HepG2 (cell line): ENCODE data around the gene ADGRD1. TPM values are rescaled to one million over a fixed set of nuclear protein-coding genes. Genes with fewer than 3 reads are reported as not detected.

Experiments
- ATAC-seq: fragments of 200-7000 bp; cut with Tn5 transposase; 3 replicates; pipeline ENCODE4 v1.9.1; 2020; ENCODE audit warnings: mild to moderate bottlenecking, moderate library complexity
- BruUV-seq: library from RNA; stranded (reverse); fragments of 400-500 nt; replicated peaks from 2 replicates; lab custom pipeline; 2021; lab: Mats Ljungman, UMichigan
- CTCF ChIA-PET: fragments of 300-600 bp; formaldehyde crosslinking; extraction: SDS; loops from one replicate; lab custom pipeline; 2021; ENCODE audit warnings: low total read pairs, inconsistent platforms, low intra/inter-chr PET ratio; lab: Yijun Ruan, JAX
- POLR2A ChIA-PET: fragments of 350-600 bp; sonication (Branson Sonifier 250); formaldehyde crosslinking; loops from one replicate; lab custom pipeline; 2020; ENCODE audit warnings: antibody characterized with exemption, inconsistent platforms; lab: Yijun Ruan, JAX
- DNase-seq: peaks from one replicate; pipeline ENCODE4 v3.0.0-alpha.2; 2015; ENCODE audit warnings: low spot score
- FAIRE-seq: peaks from 3 replicates; lab custom pipeline; 2011; peaks lifted over from hg19 to GRCh38; lab: Jason Lieb, UNC
- H2AFZ ChIP-seq: one replicate; pipeline ENCODE4 v1.6.1; 2011; ENCODE audit warnings: low read length, inconsistent platforms
- H3K27ac ChIP-seq: fragments of 300-600 bp; 3 replicates; pipeline ENCODE4 v1.8.0; 2011; ENCODE audit warnings: mixed run types, mild to moderate bottlenecking, mixed read lengths, low read length, inconsistent platforms; ENCODE audit not compliant: insufficient read depth; ENCODE audit errors: extremely low read length
- H3K27me3 ChIP-seq, 2 experiments: fragments of 200-600 bp in 1 of 2; 2 replicates in 1 of 2; 3 replicates in 1 of 2; pipeline versions ENCODE4 v1.6.0 to v1.8.0; 2011; ENCODE audit warnings: low read length in 2 of 2, mild to moderate bottlenecking in 2 of 2, moderate library complexity in 2 of 2, inconsistent platforms in 1 of 2; ENCODE audit not compliant: insufficient read depth in 2 of 2, control insufficient read depth in 1 of 2
- H3K36me3 ChIP-seq, 2 experiments: fragments of 200-600 bp in 1 of 2; replicated peaks in 1 of 2; 2 replicates in 1 of 2; 3 replicates in 1 of 2; pipeline versions ENCODE4 v1.5.1 to v1.8.0; 2011; ENCODE audit warnings: low read length in 2 of 2, inconsistent platforms in 1 of 2; ENCODE audit not compliant: insufficient read depth in 2 of 2, control insufficient read depth in 1 of 2
- H3K4me1 ChIP-seq: 2 replicates; pipeline ENCODE4 v1.5.1; 2012; ENCODE audit warnings: low read length, inconsistent platforms; ENCODE audit not compliant: insufficient read depth
- H3K4me2 ChIP-seq: 2 replicates; pipeline ENCODE4 v1.6.0; 2011; ENCODE audit warnings: low read depth, low read length, inconsistent platforms
- H3K4me3 ChIP-seq, 3 experiments: fragments of 200-600 bp in 1 of 3; sonication (generic), shearing (Covaris generic) in 1 of 3; replicated peaks in 1 of 3; 2 replicates each; pipeline ENCODE4 v1.5.1; 2011 to 2016; ENCODE audit warnings: low read length in 3 of 3, inconsistent platforms in 2 of 3, low read depth in 2 of 3, mild to moderate bottlenecking in 2 of 3, control low read depth in 1 of 3, mixed read lengths in 1 of 3; ENCODE audit not compliant: insufficient read depth in 1 of 3
- H3K79me2 ChIP-seq: one replicate; pipeline ENCODE4 v1.6.1; 2011; ENCODE audit warnings: low read length, inconsistent platforms; ENCODE audit not compliant: insufficient read depth
- H3K9ac ChIP-seq: 2 replicates; pipeline ENCODE4 v1.6.0; 2011; ENCODE audit warnings: mild to moderate bottlenecking, low read depth, low read length, inconsistent platforms; ENCODE audit not compliant: insufficient read depth
- H3K9me3 ChIP-seq: 2 replicates; pipeline ENCODE4 v1.5.1; 2012; ENCODE audit warnings: mild to moderate bottlenecking, low read length
- H4K20me1 ChIP-seq: 2 replicates; pipeline ENCODE4 v1.6.0; 2011; ENCODE audit warnings: inconsistent platforms, mild to moderate bottlenecking, low read length, moderate library complexity; ENCODE audit not compliant: insufficient read depth
- AHR ChIP-seq: IDR thresholded peaks from 2 replicates; pipeline ENCODE4 v1.6.1; 2018; ENCODE audit warnings: missing genetic modification reagents, missing compliant biosample characterization
- ELF4 ChIP-seq: sonication (generic); formaldehyde crosslinking; IDR thresholded peaks from 2 replicates; pipeline ENCODE4 v1.5.0; 2020; ENCODE audit warnings: missing genetic modification reagents, mild to moderate bottlenecking, moderate library complexity, borderline replicate concordance
- MED8 ChIP-seq: sonication (generic); formaldehyde crosslinking; IDR thresholded peaks from 2 replicates; pipeline ENCODE4 v1.8.1; 2023; ENCODE audit warnings: mild to moderate bottlenecking, missing genetic modification reagents; ENCODE audit not compliant: insufficient replicate concordance
- NONO ChIP-seq, 2 experiments: fragments of 450-650 bp in 1 of 2; sonication (generic) in 1 of 2; formaldehyde crosslinking in 1 of 2; IDR thresholded peaks in 1 of 2; conservative IDR thresholded peaks in 1 of 2; 2 replicates each; pipeline versions ENCODE4 v1.6.1 to v1.8.0; 2017 to 2022; ENCODE audit warnings: mild to moderate bottlenecking in 1 of 2, missing genetic modification reagents in 1 of 2, moderate library complexity in 1 of 2
- SIX4 ChIP-seq: sonication (generic); formaldehyde crosslinking; IDR thresholded peaks from 2 replicates; pipeline ENCODE4 v1.4.0; 2020; ENCODE audit warnings: missing genetic modification reagents
- ZIK1 ChIP-seq: sonication (generic); formaldehyde crosslinking; IDR thresholded peaks from 2 replicates; pipeline ENCODE4 v1.5.0; 2020; ENCODE audit warnings: mild to moderate bottlenecking, low read depth, missing genetic modification reagents, borderline replicate concordance
- ZNF101 ChIP-seq: sonication (generic); formaldehyde crosslinking; IDR thresholded peaks from 2 replicates; pipeline ENCODE4 v1.4.0; 2020; ENCODE audit warnings: mild to moderate bottlenecking, low read depth, missing genetic modification reagents, borderline replicate concordance
- ZNF782 ChIP-seq: sonication (generic); formaldehyde crosslinking; IDR thresholded peaks from 2 replicates; pipeline ENCODE4 v1.4.0; 2020; ENCODE audit warnings: missing genetic modification reagents, mild to moderate bottlenecking, borderline replicate concordance
- WGBS: methylation state at CpG from one replicate; pipeline ENCODE4 v1.1.6; 2017; ENCODE audit warnings: low lambda C conversion rate; 5-methylcytosine and 5-hydroxymethylcytosine counted together
- in situ Hi-C: cut with HindIII; loops from 2 replicates; pipeline ENCODE4 v1.10.0; 2017; ENCODE audit warnings: low pct_unique_long_range_greater_than_20kb; ENCODE audit not compliant: extremely low pct_ligation_motif_present
- intact Hi-C: fragments of 100-400 bp; cut with micrococcal nuclease; formaldehyde crosslinking; loops from one replicate; pipeline ENCODE4 v1.10.0; 2022; ENCODE audit not compliant: unreplicated experiment
- polyA plus RNA-seq, 8 experiments: library from polyadenylated mRNA; depleted of rRNA in 3 of 8; stranded (reverse) in 7 of 8; unstranded in 1 of 8; fragments of >200 nt; fragmentation: Illumina TruSeq in 4 of 8; extraction: Trizol in 4 of 8; gene quantifications; 2 replicates each; pipeline versions ENCODE4 v1.2.1 to v1.2.3, GENCODE V29; 2011 to 2016; ENCODE audit warnings: low read depth in 4 of 8, missing spikeins in 1 of 8, mixed read lengths in 1 of 8; ENCODE audit not compliant: insufficient read depth in 1 of 8
- total RNA-seq, 5 experiments: library from RNA; depleted of rRNA; stranded (reverse); fragments of >200 nt; fragmentation: Illumina TruSeq; extraction: Trizol; gene quantifications; 2 replicates each; pipeline ENCODE4 v1.2.3, GENCODE V29; 2016; ENCODE audit warnings: low read depth in 1 of 5
- TF ChIP-seq, protein P1 (sequence below): sonication (generic); formaldehyde crosslinking; IDR thresholded peaks from 2 replicates; pipeline ENCODE4 v1.8.0; 2022; ENCODE audit warnings: missing genetic modification reagents, mild to moderate bottlenecking, inconsistent platforms, borderline replicate concordance
- TF ChIP-seq, protein P2 (sequence below): sonication (generic); formaldehyde crosslinking; IDR thresholded peaks from 2 replicates; pipeline ENCODE4 v1.8.0; 2023; ENCODE audit warnings: mild to moderate bottlenecking, missing genetic modification reagents
- TF ChIP-seq, protein P3 (sequence below): sonication (generic); formaldehyde crosslinking; IDR thresholded peaks from 2 replicates; pipeline ENCODE4 v1.5.1; 2020; ENCODE audit warnings: missing genetic modification reagents, mild to moderate bottlenecking, borderline replicate concordance
- TF ChIP-seq, protein P4 (sequence below): sonication (generic); formaldehyde crosslinking; IDR thresholded peaks from 2 replicates; pipeline ENCODE4 v1.4.0; 2020; ENCODE audit warnings: missing genetic modification reagents, mild to moderate bottlenecking, borderline replicate concordance

The ADGRD1 gene
- total and polyA plus RNA-seq, 2 of the 13 experiments (the other 11 are each of a cell fraction or from before 2014, with no cell fraction given): 0.46 to 12.4 TPM

DNA sequence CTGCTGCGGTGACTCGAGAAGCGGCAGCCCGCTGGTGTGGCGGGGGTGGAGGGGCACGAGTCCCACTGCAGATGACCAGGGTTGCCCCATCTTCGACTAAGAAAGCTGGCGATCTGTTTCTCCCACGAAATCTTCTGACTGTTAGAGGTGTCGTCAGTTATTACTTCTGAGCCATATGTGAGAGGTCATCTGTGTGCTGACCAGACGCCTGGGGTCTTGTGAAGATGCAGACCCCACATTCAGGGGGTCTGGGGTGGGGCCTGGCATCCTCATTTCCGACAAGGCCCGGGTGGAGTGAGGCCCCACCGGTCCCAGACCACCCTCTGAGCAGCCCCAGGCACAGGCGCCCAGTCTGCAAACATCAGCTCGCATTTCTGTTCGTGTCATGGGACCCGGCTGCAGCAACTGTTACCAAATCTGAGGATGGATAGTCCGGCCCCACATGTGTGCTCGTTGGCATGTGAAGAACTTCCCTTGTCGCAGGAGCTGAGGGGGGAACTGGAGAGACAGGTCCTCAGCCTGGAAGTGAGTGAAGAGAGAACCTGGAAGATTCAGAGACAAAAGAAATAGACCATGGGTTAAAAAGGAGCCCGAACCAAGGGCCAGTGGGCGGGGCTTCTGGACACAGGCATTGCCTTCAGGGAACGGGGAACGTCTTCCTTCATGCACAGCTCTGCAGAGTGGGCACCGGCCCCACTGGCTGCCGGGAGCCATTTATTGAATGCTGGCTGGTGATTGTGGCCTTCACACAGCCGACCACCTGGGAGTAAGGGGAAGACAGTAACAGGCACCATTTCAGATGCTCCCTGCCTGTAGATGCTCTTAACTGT, 135.2 kb downstream of the ADGRD1 start:
- in situ Hi-C loops: no loop called here
- H3K9me3 ChIP-seq: no peaks in the 10 kb centered on the region
- intact Hi-C loops: no loop called here
- WGBS: 88% methylated on average over 11 of the region's 28 CpGs
- H3K9ac ChIP-seq: no peak overlapping the region
- no peak overlapping the region for H3K27ac ChIP-seq
- ATAC-seq (no peak), DNase-seq (no peak), FAIRE-seq (no peak)
- H3K4me3 ChIP-seq: no peak overlapping the region
- H3K4me2 ChIP-seq: no peak overlapping the region
- H3K79me2 ChIP-seq: no peaks in the 10 kb centered on the region
- H4K20me1 ChIP-seq: no peaks in the 10 kb centered on the region
- ChIA-PET POLR2A (no interaction called here), CTCF (interaction anchor here (0.6 kb wide), 1 partner anchor 186 kb away, joined by 3 read pairs; no protein-coding TSS in a partner anchor)
- H3K4me1 ChIP-seq: peaks cover 8% of the 10 kb centered on the region; the same call in 1 of the 2 replicates
- no TSS peak for BruUV-seq
- TF ChIP-seq AHR (CRISPR knock-in tag): no peak
- TF ChIP-seq, protein P1, sequence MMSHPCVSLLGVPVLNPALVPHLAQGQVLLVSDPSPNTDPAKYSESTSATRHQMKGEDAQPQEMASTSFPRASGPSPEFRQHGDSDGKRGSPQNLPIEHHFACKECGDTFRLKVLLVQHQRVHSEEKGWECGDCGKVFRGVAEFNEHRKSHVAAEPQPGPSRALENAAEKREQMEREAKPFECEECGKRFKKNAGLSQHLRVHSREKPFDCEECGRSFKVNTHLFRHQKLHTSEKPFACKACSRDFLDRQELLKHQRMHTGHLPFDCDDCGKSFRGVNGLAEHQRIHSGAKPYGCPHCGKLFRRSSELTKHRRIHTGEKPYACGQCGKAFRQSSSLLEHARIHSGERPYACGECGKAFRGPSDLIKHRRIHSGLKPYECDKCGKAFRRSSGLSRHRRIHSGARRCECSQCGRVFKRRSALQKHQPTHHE (CRISPR knock-in tag): no peak
- no peak for TF ChIP-seq ZIK1 (CRISPR knock-in tag)
- TF ChIP-seq SIX4 (CRISPR knock-in tag): no peak
- TF ChIP-seq ZNF782 (CRISPR knock-in tag): no peak
- no peak for TF ChIP-seq NONO (IDR thresholded peaks at IDR 0.05)
- TF ChIP-seq NONO (CRISPR knock-in tag; conservative IDR thresholded peaks at IDR 0.05): no peak
- TF ChIP-seq, protein P2, sequence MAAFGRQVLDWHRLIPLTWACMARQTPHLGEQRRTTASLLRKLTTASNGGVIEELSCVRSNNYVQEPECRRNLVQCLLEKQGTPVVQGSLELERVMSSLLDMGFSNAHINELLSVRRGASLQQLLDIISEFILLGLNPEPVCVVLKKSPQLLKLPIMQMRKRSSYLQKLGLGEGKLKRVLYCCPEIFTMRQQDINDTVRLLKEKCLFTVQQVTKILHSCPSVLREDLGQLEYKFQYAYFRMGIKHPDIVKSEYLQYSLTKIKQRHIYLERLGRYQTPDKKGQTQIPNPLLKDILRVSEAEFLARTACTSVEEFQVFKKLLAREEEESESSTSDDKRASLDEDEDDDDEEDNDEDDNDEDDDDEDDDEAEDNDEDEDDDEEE (CRISPR knock-in tag): no peak
- TF ChIP-seq, protein P3, sequence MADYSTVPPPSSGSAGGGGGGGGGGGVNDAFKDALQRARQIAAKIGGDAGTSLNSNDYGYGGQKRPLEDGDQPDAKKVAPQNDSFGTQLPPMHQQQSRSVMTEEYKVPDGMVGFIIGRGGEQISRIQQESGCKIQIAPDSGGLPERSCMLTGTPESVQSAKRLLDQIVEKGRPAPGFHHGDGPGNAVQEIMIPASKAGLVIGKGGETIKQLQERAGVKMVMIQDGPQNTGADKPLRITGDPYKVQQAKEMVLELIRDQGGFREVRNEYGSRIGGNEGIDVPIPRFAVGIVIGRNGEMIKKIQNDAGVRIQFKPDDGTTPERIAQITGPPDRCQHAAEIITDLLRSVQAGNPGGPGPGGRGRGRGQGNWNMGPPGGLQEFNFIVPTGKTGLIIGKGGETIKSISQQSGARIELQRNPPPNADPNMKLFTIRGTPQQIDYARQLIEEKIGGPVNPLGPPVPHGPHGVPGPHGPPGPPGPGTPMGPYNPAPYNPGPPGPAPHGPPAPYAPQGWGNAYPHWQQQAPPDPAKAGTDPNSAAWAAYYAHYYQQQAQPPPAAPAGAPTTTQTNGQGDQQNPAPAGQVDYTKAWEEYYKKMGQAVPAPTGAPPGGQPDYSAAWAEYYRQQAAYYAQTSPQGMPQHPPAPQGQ (CRISPR knock-in tag): no peak
- no peak for TF ChIP-seq MED8 (CRISPR knock-in tag)
- no peak for TF ChIP-seq ZNF101
- TF ChIP-seq, protein P4, sequence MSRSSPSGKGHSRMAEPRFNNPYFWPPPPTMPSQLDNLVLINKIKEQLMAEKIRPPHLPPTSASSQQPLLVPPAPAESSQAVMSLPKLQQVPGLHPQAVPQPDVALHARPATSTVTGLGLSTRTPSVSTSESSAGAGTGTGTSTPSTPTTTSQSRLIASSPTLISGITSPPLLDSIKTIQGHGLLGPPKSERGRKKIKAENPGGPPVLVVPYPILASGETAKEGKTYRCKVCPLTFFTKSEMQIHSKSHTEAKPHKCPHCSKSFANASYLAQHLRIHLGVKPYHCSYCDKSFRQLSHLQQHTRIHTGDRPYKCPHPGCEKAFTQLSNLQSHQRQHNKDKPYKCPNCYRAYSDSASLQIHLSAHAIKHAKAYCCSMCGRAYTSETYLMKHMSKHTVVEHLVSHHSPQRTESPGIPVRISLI (CRISPR knock-in tag): no peak
- TF ChIP-seq ELF4 (CRISPR knock-in tag): no peak
- no peaks in the 10 kb centered on the region for H3K36me3 ChIP-seq
- no peaks in the 10 kb centered on the region for H3K27me3 ChIP-seq
- no peak overlapping the region for H2AFZ ChIP-seq
